Glomerular endothelial cell (primary cell): Measurements from ENCODE around the gene SUMO4. TPM values are rescaled to one million over a fixed set of nuclear protein-coding genes. Genes with fewer than 3 reads are reported as not detected.

Source experiments
- DNase-seq: peaks from one replicate; pipeline ENCODE4 v3.0.0-alpha.2; 2011; ENCODE audit warnings: low read depth, low spot score; ENCODE audit errors: extremely low read depth
- total RNA-seq: library from RNA; depleted of rRNA; stranded (reverse); fragments of >200 nt; gene quantifications from 2 replicates; pipeline ENCODE4 v1.2.3, GENCODE V29; 2015

Gene SUMO4
- total RNA-seq, 1 donor from 2014 or later = 1.9 TPM

DNA sequence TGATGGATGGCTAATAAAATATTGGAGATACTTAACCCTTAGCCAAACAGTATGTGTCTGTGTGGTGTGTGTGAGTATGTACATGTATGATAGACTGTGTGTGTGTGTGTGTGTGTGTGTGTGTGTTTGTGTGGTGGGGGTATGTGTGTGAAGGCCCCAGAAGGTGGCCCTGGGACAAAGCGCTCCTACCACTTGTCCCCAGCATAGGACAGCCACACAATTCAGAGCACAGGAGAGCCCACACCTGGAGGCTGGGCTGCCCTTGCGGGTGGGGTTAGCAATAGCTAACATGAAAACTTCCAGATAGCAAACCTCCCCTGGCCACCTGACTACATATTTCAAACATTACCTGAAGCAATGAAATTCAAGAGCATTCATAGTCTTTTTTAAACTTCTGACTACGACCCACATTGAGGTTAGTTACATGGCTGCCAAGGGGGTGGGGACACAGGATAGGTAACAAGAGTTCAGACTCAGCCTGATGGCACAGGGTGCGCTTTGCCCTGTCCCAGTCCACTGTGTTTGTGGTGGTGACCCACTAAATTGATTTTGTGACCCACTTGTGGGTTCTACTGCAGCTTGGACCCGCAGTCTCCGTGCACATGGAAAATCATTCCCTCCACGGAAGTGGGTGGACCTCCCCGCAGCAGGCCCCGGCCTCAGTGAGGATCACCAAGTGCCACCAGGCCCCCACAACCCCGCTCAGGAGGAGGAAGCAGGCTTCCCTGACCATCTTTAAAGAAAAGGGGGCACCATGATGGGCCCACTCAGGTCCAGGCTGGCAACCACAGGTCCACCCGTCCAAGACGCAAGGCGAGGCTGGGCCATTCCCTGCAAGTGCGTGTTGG is 50.0 kb downstream of the SUMO4 start:
- DNase-seq = no peak

Other genes starting within 250 kb of the SUMO4 start
- 26.4 and 49.8 TPM in 2 replicates for gene TAB2, start 82.5 kb upstream of the SUMO4 start, total RNA-seq
- not detected in 2 replicates for gene ZC3H12D, start 84.8 kb downstream of the SUMO4 start, total RNA-seq
- 21.6 and 27.6 TPM in 2 replicates for gene PPIL4, start 145.8 kb downstream of the SUMO4 start, total RNA-seq
- 47.3 and 49.5 TPM in 2 replicates for gene GINM1, start 166.1 kb downstream of the SUMO4 start, total RNA-seq
- 16.1 and 18.8 TPM in 2 replicates for gene KATNA1, start 248.5 kb downstream of the SUMO4 start, total RNA-seq